ENCODE results near the gene WDR37.
A peak's percentile ranks its signal among the peaks of the same experiment; 100 is the strongest.

WDR37 gene

GRCh38 chr10:1049425-1049958 lies 6.7 kb upstream of the WDR37 start:
- peak overlapping the region; percentile 95 for H3K4me3 ChIP-seq (ENCODE audit: insufficient read depth, low read depth, low read length)
- H3K9me3 ChIP-seq (ENCODE audit: control insufficient read depth, low read length) = no peaks in the 10 kb centered on the region
- peak overlapping the region; percentile 99 for H3K27ac ChIP-seq (ENCODE audit: insufficient read depth, low read depth, low read length, poor library complexity, severe bottlenecking)
- H3K4me1 ChIP-seq (ENCODE audit: control insufficient read depth, insufficient read depth, low read length) = peaks cover 7% of the 10 kb centered on the region
- 1% methylated on average over 33 to 34 of the region's 34 CpGs for WGBS, 2 experiments
- no peaks in the 10 kb centered on the region for H3K27me3 ChIP-seq (ENCODE audit: control insufficient read depth, insufficient read depth, low read length, poor library complexity, severe bottlenecking)
- peaks cover 5% of the 10 kb centered on the region for H3K36me3 ChIP-seq (ENCODE audit: control insufficient read depth, insufficient read depth, low read length)

DNA sequence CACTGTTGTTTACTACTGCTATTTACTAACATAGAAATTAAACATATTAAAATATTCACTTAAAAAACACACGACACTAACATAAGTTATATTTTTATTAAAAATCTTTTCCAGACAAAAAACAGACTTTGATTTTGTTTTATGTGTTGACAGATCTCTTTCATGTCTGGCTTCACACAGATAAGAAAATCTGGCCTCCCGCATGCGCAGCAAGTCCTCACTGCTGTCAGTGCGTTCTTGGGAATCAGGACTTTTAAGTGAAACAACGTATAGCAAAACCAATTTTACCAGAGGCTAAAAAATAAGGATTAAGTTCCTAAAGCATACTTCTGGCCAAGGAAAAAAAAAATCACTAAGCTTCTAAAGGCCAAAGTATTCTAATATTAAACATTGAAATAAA lies 6.0 kb upstream of the WDR37 start:
- whole genome bisulfite sequencing, 2 experiments = 31 to 36% methylated on average over 5 of the region's 5 CpGs
- H3K36me3 ChIP-seq (ENCODE audit: control insufficient read depth, insufficient read depth, low read length) = peaks cover 5% of the 10 kb centered on the region
- H3K27ac ChIP-seq (ENCODE audit: insufficient read depth, low read depth, low read length, poor library complexity, severe bottlenecking) = no peak overlapping the region
- no peaks in the 10 kb centered on the region for H3K27me3 ChIP-seq (ENCODE audit: control insufficient read depth, insufficient read depth, low read length, poor library complexity, severe bottlenecking)
- H3K4me1 ChIP-seq (ENCODE audit: control insufficient read depth, insufficient read depth, low read length) = peaks cover 13% of the 10 kb centered on the region
- H3K9me3 ChIP-seq (ENCODE audit: control insufficient read depth, low read length) = no peaks in the 10 kb centered on the region
- peak overlapping the region; percentile 95 for H3K4me3 ChIP-seq (ENCODE audit: insufficient read depth, low read depth, low read length)

DNA sequence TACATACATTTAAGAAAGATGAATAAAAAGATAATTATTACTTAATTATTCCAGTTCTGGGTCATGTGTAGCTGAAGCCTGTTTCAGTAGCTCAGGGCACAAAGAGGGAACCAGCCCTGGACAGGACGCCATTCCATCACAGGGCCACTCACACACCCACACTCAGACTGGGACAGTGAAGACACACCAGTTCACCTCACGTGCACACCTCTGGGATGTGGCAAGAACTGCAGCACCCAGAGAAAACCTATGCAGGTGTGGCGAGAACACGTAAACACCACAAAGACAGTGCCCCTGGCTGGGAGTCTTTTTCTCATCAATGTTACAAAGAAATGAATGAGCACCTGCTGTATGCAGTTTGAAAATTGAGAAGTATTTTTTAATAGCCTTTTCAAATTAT lies 5.6 kb upstream of the WDR37 start:
- Histone ChIP-seq H3K9me3 (ENCODE audit: control insufficient read depth, low read length) (no peaks in the 10 kb centered on the region), H3K27me3 (ENCODE audit: control insufficient read depth, insufficient read depth, low read length, poor library complexity, severe bottlenecking) (no peaks in the 10 kb centered on the region), H3K4me3 (ENCODE audit: insufficient read depth, low read depth, low read length) (peak overlapping the region; percentile 95), H3K36me3 (ENCODE audit: control insufficient read depth, insufficient read depth, low read length) (peaks cover 5% of the 10 kb centered on the region), H3K4me1 (ENCODE audit: control insufficient read depth, insufficient read depth, low read length) (peaks cover 16% of the 10 kb centered on the region), H3K27ac (ENCODE audit: insufficient read depth, low read depth, low read length, poor library complexity, severe bottlenecking) (no peak overlapping the region)
- 64 to 69% methylated on average over 4 of the region's 4 CpGs for WGBS, 2 experiments

DNA sequence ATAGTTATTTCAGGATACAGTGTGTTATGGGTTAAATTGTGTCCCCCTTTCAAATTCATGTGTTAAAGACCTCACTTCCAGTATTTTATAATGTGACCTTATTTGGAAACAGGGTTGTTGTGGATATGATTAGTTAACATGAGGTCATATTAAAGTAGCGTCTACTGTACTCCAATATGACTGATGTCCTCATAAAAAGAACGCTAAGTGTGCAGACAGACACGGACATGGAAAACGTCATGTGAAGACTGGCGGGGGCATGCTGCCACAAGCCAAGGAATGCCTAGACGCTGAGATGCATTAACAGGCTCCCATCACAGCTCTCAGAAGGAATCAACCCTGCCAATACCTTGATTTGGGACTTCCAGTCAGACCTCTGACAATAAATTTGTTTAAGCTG lies 1.5 kb upstream of the WDR37 start:
- H3K9me3 ChIP-seq (ENCODE audit: control insufficient read depth, low read length) = no peaks in the 10 kb centered on the region
- H3K27me3 ChIP-seq (ENCODE audit: control insufficient read depth, insufficient read depth, low read length, poor library complexity, severe bottlenecking) = no peaks in the 10 kb centered on the region
- peaks cover 5% of the 10 kb centered on the region for H3K36me3 ChIP-seq (ENCODE audit: control insufficient read depth, insufficient read depth, low read length)
- peaks cover 16% of the 10 kb centered on the region for H3K4me1 ChIP-seq (ENCODE audit: control insufficient read depth, insufficient read depth, low read length)
- WGBS, 2 experiments = 91 to 93% methylated on average over 6 of the region's 6 CpGs
- H3K27ac ChIP-seq (ENCODE audit: insufficient read depth, low read depth, low read length, poor library complexity, severe bottlenecking) = no peak overlapping the region
- no peak overlapping the region for H3K4me3 ChIP-seq (ENCODE audit: insufficient read depth, low read depth, low read length)

DNA sequence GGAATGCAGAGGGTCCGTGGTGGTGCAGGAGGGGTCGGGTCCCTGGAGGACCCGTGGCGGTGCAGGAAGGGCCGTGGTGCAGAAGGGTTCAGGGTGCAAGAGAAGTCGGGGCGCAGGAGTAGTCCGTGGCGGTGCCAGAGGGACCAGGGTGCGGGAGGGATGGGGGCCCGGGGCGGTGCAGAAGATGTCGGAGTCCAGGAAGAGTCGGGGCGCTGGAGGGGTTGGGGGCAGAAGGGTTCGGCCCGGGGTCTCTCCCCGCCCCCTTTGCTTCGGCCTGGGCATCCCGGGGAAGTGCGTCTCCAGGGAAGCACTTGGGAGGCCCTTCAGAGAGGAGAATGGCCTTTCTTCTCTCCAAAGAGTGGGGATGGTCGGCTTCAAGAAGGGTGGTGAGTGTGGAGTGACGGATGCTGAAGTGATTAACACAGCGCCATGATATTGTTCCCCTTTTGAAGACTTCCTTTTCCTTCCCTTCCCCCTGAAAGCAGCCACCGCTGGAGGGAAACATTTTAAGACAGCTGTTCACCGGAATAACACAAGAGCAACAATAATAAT lies 997 bp downstream of the WDR37 start:
- Histone ChIP-seq H3K9me3 (ENCODE audit: control insufficient read depth, low read length) (no peaks in the 10 kb centered on the region), H3K4me1 (ENCODE audit: control insufficient read depth, insufficient read depth, low read length) (peaks cover 11% of the 10 kb centered on the region), H3K4me3 (ENCODE audit: insufficient read depth, low read depth, low read length) (peak overlapping the region; percentile 94), H3K27me3 (ENCODE audit: control insufficient read depth, insufficient read depth, low read length, poor library complexity, severe bottlenecking) (no peaks in the 10 kb centered on the region), H3K27ac (ENCODE audit: insufficient read depth, low read depth, low read length, poor library complexity, severe bottlenecking) (no peak overlapping the region), H3K36me3 (ENCODE audit: control insufficient read depth, insufficient read depth, low read length) (peaks cover 5% of the 10 kb centered on the region)
- WGBS, 2 experiments = 2% methylated on average over 25 to 26 of the region's 26 CpGs

DNA sequence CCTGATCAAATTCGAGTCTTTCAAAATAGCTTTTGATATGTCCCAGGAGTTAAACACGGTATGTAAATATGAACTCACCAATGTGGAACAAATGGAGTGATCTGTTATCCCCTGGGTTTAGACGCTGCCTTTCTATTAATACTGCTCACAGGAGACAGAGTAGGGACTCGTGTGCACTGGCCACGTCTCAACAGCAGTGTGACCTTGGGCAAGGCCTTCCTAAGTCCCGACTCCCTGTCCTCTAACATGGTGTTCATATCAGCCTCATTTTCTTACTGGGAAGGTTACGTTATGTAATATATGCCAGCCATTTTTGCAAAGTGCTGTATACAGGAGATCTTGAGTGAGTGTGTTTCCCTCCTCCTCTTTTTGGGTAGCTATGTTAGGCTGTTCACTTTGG lies 1.8 kb downstream of the WDR37 start:
- no peaks in the 10 kb centered on the region for H3K9me3 ChIP-seq (ENCODE audit: control insufficient read depth, low read length)
- H3K36me3 ChIP-seq (ENCODE audit: control insufficient read depth, insufficient read depth, low read length) = peaks cover 5% of the 10 kb centered on the region
- no peak overlapping the region for H3K27ac ChIP-seq (ENCODE audit: insufficient read depth, low read depth, low read length, poor library complexity, severe bottlenecking)
- H3K4me3 ChIP-seq (ENCODE audit: insufficient read depth, low read depth, low read length) = no peak overlapping the region
- H3K4me1 ChIP-seq (ENCODE audit: control insufficient read depth, insufficient read depth, low read length) = peaks cover 11% of the 10 kb centered on the region
- WGBS, 2 experiments = 92 to 94% methylated on average over 7 of the region's 7 CpGs
- H3K27me3 ChIP-seq (ENCODE audit: control insufficient read depth, insufficient read depth, low read length, poor library complexity, severe bottlenecking) = no peaks in the 10 kb centered on the region

GRCh38 chr10:1059902-1060301 lies 3.7 kb downstream of the WDR37 start:
- 90 to 94% methylated on average over 8 of the region's 8 CpGs for WGBS, 2 experiments
- Histone ChIP-seq H3K4me3 (ENCODE audit: insufficient read depth, low read depth, low read length) (no peak overlapping the region), H3K27ac (ENCODE audit: insufficient read depth, low read depth, low read length, poor library complexity, severe bottlenecking) (no peak overlapping the region), H3K4me1 (ENCODE audit: control insufficient read depth, insufficient read depth, low read length) (peaks cover 11% of the 10 kb centered on the region), H3K27me3 (ENCODE audit: control insufficient read depth, insufficient read depth, low read length, poor library complexity, severe bottlenecking) (no peaks in the 10 kb centered on the region), H3K36me3 (ENCODE audit: control insufficient read depth, insufficient read depth, low read length) (no peaks in the 10 kb centered on the region), H3K9me3 (ENCODE audit: control insufficient read depth, low read length) (no peaks in the 10 kb centered on the region)

GRCh38 chr10:1061930-1062774 lies 6.0 kb downstream of the WDR37 start:
- no peaks in the 10 kb centered on the region for H3K9me3 ChIP-seq (ENCODE audit: control insufficient read depth, low read length)
- no peaks in the 10 kb centered on the region for H3K27me3 ChIP-seq (ENCODE audit: control insufficient read depth, insufficient read depth, low read length, poor library complexity, severe bottlenecking)
- peaks cover 6% of the 10 kb centered on the region for H3K4me1 ChIP-seq (ENCODE audit: control insufficient read depth, insufficient read depth, low read length)
- WGBS, 2 experiments = 95 to 96% methylated on average over 7 of the region's 7 CpGs
- H3K27ac ChIP-seq (ENCODE audit: insufficient read depth, low read depth, low read length, poor library complexity, severe bottlenecking) = no peak overlapping the region
- H3K36me3 ChIP-seq (ENCODE audit: control insufficient read depth, insufficient read depth, low read length) = no peaks in the 10 kb centered on the region
- no peak overlapping the region for H3K4me3 ChIP-seq (ENCODE audit: insufficient read depth, low read depth, low read length)

DNA sequence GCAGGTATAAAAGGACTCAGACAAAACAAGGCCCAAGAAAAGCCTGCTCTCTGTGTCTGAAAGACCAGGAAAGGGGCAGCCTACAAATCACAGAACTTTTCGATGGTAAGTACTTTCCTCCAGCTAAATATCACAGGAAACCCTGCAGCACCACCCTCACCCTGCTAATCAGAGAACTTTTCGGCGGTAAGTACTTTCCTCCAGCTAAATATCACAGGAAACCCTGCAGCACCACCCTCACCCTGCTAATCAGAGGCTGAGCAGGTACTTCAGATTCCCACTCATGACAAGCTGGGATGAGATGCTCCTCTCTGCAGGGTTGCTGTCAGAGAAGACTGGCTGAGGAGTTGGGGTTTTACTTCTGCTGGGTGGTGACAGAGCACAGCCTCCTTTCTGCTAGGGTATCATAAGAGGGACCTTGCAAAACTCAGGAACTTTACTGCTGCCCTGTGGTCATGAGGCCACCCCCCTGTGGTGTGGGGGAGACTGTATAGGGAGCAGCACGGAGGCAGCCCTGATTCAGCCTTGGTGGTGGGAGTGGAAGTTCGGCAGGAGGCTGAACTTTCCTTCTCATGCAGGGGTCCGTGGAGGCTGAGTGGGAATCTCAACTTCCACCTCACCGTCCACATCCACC lies 7.2 kb downstream of the WDR37 start:
- Histone ChIP-seq H3K4me3 (ENCODE audit: insufficient read depth, low read depth, low read length) (no peak overlapping the region), H3K27ac (ENCODE audit: insufficient read depth, low read depth, low read length, poor library complexity, severe bottlenecking) (peak overlapping the region; percentile 16), H3K27me3 (ENCODE audit: control insufficient read depth, insufficient read depth, low read length, poor library complexity, severe bottlenecking) (no peaks in the 10 kb centered on the region), H3K36me3 (ENCODE audit: control insufficient read depth, insufficient read depth, low read length) (no peaks in the 10 kb centered on the region), H3K4me1 (ENCODE audit: control insufficient read depth, insufficient read depth, low read length) (peaks cover 6% of the 10 kb centered on the region), H3K9me3 (ENCODE audit: control insufficient read depth, low read length) (no peaks in the 10 kb centered on the region)
- 90 to 93% methylated on average over 7 of the region's 7 CpGs for WGBS, 2 experiments

- 96 to 97% methylated on average over 4 of the region's 4 CpGs for WGBS, 2 experiments
- H3K4me3 ChIP-seq (ENCODE audit: insufficient read depth, low read depth, low read length) = no peak overlapping the region
- H3K9me3 ChIP-seq (ENCODE audit: control insufficient read depth, low read length) = no peaks in the 10 kb centered on the region
- H3K36me3 ChIP-seq (ENCODE audit: control insufficient read depth, insufficient read depth, low read length) = no peaks in the 10 kb centered on the region
- no peak overlapping the region for H3K27ac ChIP-seq (ENCODE audit: insufficient read depth, low read depth, low read length, poor library complexity, severe bottlenecking)
- no peaks in the 10 kb centered on the region for H3K27me3 ChIP-seq (ENCODE audit: control insufficient read depth, insufficient read depth, low read length, poor library complexity, severe bottlenecking)
- peaks cover 6% of the 10 kb centered on the region for H3K4me1 ChIP-seq (ENCODE audit: control insufficient read depth, insufficient read depth, low read length)
Observed at GRCh38 chr10:1064964-1065247, 8.7 kb downstream of the WDR37 start.
